HG02571 (cell line): ENCODE results near the gene SNX25.
"Not testable (repeated sequence)": the region's sequence is repeated elsewhere in the genome, so short reads cannot be mapped to it uniquely, and the experiment has no call there.

Experiments
- ATAC-seq: cut with Tn5 transposase; IDR thresholded peaks from one replicate; pipeline ENCODE4 v1.9.1; 2021; ENCODE audit warnings: mild to moderate bottlenecking, moderate library complexity; ENCODE audit not compliant: unreplicated experiment

Gene SNX25

GRCh38 chr4:185257694-185258093 lies 48.3 kb downstream of the SNX25 start:
- no peak for ATAC-seq

DNA sequence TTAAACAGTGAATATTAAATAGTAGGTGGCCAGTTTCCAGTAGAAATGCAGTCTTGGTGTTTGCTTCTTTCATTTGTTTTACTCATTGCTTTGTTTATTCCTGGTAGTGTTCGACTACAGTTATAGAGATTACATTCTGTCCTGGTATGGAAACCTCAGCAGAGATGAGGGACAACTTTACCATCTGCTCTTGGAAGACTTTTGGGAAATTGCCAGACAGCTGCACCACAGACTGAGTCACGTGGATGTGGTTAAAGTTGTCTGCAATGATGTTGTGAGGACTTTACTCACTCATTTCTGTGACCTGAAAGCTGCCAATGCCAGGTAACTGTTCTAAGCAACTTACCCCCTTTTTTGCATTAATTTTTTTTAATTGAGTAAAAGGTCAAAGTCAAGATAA lies 49.3 kb downstream of the SNX25 start:
- ATAC-seq = not testable (repeated sequence)

DNA sequence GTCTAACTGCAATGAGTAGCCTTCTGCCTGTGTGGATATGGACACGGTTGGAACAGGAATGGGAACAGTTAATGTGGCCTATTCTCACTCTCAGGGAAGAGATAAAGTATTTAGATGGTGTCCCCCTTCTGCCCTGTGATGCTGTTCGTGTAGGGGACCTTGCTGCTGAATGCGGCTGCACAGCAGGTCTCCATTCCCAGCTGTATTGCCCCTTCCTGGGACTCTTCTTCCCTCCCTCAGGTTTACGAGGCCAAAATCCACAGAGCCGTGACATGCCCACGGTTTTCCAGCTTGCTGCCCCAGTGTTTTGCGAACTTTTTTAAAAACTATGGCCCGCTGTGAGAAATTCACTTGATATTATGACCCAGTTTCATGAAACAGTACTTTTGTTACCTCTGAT lies 50.3 kb downstream of the SNX25 start:
- no peak for ATAC-seq

- no peak for ATAC-seq
Measured at GRCh38 chr4:185261946-185262345, 52.5 kb downstream of the SNX25 start.

GRCh38 chr4:185263419-185263818 lies 54.0 kb downstream of the SNX25 start:
- peak; percentile 68 for ATAC-seq

GRCh38 chr4:185265942-185266341 lies 56.5 kb downstream of the SNX25 start:
- ATAC-seq = peak; percentile 46

DNA sequence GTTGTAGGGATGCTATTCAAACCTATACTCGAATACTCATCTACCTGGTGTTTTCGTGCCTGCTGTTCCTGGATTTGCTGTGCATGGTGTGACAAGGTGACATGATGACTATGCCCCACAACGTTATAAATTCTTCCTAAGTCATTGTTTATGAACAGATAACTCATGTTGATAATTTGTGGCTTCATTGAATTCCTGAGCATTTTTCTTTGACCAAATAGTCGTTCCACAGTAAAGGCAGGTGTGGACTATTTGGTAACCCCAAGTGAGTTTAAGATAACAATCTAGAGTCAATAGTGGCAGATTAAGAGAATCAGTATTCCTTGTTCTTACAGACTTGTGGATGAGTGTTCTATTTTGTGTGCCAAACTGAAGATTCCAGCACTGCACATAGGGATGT lies 59.9 kb downstream of the SNX25 start:
- no peak for ATAC-seq

- ATAC-seq = no peak
Measured at GRCh38 chr4:185270037-185270436, 60.6 kb downstream of the SNX25 start.

GRCh38 chr4:185270885-185271284 lies 61.5 kb downstream of the SNX25 start:
- ATAC-seq = no peak

DNA sequence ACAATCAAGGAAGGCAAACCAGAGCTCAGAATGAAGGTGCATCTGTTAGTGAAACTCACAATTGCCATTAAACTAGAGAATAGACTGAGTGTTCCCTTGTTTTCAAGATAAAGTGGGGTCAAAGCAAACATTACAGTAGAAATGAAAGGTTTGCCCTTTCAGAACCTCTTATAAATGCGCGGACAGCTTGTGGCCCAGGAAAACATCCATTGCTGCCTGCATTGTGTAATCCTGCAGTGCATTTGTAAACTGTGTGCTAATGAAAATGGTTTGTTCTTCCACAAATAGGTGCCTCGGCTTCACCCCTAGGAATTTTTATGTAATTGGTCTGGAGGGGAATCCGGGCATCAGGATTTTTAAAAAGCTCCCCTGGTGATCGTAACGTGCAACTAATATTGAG lies 62.8 kb downstream of the SNX25 start:
- no peak for ATAC-seq

GRCh38 chr4:185275501-185275900 lies 66.1 kb downstream of the SNX25 start:
- no peak for ATAC-seq

GRCh38 chr4:185276036-185276435 lies 66.6 kb downstream of the SNX25 start:
- no peak for ATAC-seq

GRCh38 chr4:185278716-185279115 lies 69.3 kb downstream of the SNX25 start:
- ATAC-seq = no peak

GRCh38 chr4:185280608-185281007 lies 71.2 kb downstream of the SNX25 start:
- ATAC-seq = no peak

DNA sequence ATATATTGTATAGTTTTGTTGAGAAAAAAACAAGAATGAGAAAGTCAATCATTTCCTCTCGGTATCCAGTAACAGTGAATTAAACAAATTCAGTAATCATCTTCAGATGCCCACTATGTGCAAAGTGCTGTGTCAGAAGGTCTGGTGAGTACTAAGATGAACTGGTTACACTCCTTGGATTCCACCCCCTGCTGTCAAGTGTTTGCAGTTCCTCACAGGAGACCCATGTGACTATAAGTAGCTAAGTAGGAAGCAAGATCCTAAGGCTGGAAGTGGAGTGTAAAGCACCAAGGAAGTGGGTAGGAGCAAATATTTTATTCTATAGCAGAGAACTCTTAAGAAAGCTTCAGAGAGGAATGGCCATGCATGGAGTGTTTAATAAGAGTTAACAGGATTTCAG lies 73.6 kb downstream of the SNX25 start:
- no peak for ATAC-seq

GRCh38 chr4:185283723-185284122 lies 74.3 kb downstream of the SNX25 start:
- ATAC-seq = no peak

GRCh38 chr4:185285632-185286393 lies 76.4 kb downstream of the SNX25 start:
- ATAC-seq = no peak

GRCh38 chr4:185286571-185286970 lies 77.2 kb downstream of the SNX25 start:
- no peak for ATAC-seq

DNA sequence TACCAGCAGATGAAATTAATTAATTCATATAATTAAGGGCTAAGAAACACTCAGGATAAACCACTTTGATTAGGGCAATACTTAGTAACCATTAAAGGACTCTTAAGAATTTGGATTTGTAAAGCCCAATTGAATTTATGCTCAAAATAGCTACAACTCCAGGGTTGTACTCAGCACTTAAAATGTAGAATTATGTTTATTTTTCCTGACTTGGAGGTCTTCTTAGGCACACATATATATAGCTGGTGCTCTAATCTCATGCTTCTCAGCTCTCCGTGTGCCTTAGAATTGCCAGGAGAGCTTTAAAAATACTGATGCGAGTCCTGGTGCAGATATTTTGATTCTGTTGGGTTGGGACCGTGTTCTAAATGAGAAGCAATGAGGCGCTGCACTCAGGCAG lies 77.6 kb downstream of the SNX25 start:
- no peak for ATAC-seq

GRCh38 chr4:185290018-185290607 lies 80.7 kb downstream of the SNX25 start:
- no peak for ATAC-seq

DNA sequence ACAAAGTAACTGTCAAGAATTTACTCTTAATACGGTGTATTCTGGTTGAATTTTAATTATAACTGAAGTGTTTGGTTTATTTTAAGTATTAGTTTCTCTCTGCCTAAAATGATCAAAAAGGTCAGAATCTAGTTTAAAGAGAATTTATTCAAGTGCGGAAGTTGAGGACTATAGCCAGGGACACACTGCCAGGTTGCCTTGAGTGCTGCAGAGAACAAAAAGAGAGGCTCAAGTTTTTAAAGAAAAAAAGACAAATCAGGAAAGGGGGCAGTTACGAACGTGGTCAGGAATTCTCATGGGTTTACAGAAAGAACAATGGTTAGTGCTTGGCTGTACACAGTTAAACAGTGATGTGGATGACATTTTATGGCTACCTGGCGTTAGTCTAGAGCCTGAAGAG lies 81.3 kb downstream of the SNX25 start:
- no peak for ATAC-seq

DNA sequence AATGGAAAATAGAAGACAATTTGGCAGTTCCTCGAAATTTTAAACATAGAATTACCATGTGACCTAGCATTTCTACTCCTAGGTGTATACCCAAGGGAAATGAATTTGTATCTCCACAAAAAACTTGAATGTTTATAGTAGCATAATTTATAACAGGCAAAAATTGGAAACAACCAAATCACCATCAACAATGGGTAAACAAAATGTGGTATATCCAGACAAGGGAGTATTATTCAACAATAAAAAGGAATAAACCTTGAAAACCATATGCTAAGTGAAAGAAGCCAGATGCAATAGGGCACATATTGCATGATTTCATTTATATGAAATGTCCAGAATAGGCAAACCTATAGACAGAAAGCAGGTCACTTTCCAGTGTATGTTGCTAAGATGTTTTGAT lies 83.8 kb downstream of the SNX25 start:
- ATAC-seq = no peak
